Stimulated activated CD8-positive, alpha-beta memory T cell treated with anti-CD3 and anti-CD28 coated beads, Interleukin-15, amount 100 ng/mL, for 48 hours (primary cell): ENCODE data around the gene CACNA2D3.

ENCODE experiments used
- DNase-seq, 2 donors: peaks; one replicate each; pipeline ENCODE4 v3.0.0-alpha.2; 2020; ENCODE audit warnings: low read depth in 2 of 2

Gene CACNA2D3

DNA sequence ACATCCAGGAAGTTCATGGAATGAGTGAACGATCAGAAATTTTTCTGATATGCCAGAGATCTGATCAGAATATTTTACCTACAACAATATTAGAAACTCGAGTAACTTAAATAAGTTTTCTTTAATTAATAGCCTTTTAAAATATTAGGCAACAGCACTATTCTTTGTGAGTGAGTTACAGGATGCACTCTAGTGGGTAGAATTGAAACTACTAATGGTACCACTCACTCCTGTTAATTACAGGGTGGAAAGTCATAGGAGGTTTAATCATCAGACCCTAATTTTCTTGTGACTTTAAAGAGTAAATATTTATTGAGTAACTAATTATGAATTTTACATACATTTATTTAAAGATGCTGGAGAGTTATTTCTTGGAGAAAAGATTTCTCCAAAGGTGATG is 217.3 kb downstream of the CACNA2D3 start:
- DNase-seq, result no peak

DNA sequence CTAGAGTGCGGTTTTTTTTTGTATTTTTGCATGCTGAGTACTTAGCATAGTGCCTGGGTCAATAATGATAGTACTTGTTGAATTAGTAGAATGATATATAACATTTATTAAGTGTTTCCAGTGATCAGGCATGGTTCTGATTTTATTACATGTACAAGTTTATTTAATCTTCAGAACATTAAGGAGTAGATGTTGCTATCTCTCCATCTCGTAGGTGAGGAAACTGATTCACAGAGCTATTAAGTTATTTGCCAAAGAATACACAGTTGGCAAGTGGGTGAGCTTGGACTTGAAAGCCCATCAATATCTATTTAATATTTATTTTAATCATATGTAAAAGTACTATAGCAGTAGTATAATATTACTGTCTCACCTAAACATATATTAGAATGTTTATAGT is 219.5 kb downstream of the CACNA2D3 start:
- no peak for DNase-seq

- no peak for DNase-seq
Observed at GRCh38 chr3:54342676-54343075, 220.3 kb downstream of the CACNA2D3 start.

DNA sequence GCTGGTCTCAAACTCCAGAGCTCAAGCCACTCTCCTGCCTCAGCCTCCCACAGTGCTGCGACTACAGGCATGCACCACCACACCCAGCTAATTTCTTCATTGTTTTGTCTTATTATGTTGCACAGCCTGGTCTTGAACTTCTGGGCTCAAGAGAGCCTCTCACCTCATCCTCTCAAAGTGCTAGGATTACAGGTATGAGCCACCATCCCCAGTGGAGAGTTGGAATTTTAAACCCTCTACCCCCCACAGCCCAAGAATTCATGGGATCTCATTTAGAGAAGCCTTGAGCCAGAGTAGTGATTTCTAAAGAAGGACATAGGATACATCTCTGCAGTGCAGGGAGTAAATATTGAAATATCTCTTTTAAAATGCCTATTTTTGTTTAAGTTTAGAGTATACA is 221.1 kb downstream of the CACNA2D3 start:
- no peak for DNase-seq

GRCh38 chr3:54344601-54345231 is 222.4 kb downstream of the CACNA2D3 start:
- DNase-seq, result no peak

GRCh38 chr3:54345847-54346375 is 223.6 kb downstream of the CACNA2D3 start:
- DNase-seq, result no peak

GRCh38 chr3:54347060-54347459 is 224.7 kb downstream of the CACNA2D3 start:
- no peak for DNase-seq

- DNase-seq, result no peak
Observed at GRCh38 chr3:54347933-54348332, 225.6 kb downstream of the CACNA2D3 start.

- DNase-seq, result no peak
Observed at GRCh38 chr3:54349231-54349652, 226.9 kb downstream of the CACNA2D3 start.

DNA sequence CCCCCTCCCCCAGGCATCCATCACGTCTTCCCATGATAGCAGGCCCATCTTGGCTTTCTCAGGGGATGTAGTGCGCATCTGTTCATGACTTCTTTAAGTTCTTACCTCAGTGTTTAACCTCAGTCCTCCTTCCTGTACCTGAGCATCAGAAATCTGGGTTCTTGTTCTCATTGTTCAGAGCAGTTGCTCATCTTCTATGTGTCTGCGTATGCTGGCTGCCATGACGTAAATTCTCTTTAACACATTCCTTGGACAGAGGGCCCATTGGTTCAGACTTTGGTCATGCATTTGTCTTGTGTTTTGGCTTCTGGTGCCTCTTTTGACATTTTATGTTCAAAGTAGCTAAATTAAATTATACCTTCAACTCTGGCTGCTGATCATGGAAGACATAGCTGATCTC is 227.3 kb downstream of the CACNA2D3 start:
- no peak for DNase-seq

- no peak for DNase-seq
Observed at GRCh38 chr3:54353546-54353945, 231.2 kb downstream of the CACNA2D3 start.

GRCh38 chr3:54353946-54354345 is 231.6 kb downstream of the CACNA2D3 start:
- no peak for DNase-seq

DNA sequence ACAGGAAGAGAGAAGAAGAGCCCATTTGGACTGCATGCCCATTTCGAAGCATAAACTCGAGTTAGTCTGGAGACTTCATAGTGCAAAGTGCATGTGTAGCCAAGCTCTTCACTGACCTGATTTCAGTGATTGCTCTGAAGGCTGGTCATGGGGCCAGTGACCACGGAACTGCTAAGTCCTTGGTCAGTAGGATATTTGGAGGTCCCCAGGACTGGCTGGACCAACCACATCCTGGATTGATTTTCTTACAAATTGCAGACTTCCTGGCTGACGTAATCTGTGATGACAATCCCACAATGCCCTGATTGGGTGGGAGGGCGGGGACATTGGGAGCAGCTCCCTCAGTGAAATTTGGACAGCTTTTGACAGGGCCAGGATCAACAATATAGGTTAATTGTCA is 233.4 kb downstream of the CACNA2D3 start:
- no peak for DNase-seq

DNA sequence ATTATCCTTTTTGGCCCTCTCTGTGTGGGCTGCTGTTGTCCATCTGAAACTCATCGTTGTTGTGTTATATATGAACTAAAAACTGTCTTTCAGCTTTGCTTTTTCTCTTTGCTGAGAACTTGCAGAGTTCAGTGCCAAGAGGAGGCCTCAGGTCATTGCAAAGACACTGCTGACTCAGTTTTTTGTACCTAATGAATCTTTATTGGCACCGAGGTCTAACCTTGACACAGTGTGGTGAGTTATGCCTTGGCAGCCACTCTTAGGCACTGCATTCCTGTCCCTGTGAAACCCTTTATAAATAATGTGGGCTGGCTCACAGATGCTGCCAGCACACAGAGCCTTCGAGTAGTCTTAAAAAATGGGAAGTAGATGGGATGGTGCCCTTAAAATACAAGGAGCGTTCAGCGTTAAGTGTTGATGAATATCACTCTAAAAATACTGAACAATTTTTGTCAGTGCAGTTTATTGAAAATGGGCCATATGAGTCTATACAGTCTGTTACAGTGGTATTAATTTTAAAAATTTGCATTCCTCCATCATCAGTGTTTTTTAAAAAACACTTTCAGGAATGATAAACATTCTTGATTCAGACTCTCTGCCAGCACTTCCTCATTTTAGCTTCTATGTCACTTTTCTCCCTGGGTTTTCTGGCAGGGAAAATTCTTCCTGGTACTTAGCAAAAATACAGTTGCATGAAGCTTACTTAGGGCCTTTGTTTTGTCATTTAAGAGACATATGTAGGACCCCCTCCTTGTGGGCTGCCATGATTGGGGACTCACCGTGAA is 234.1 kb downstream of the CACNA2D3 start:
- DNase-seq, result no peak

GRCh38 chr3:54357301-54357700 is 234.9 kb downstream of the CACNA2D3 start:
- no peak for DNase-seq

DNA sequence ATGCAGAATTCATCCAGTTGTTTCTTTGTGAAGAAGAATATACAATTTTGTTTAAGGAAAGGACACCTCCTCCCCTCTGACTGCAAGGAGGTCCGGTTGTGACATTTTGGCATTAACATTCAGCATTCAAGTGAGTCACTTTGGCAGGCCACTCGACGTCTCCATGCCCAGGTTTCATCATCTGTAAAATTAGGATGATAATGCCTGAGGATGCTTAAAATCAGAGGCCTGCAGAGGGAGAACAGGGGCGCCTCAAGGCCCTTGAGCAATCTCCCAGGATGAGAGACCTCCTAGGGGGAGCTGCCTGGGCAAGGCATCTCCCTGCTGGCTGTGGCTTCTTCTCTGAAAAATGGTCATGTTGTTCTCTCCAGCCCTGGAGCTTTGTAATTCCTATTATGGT is 236.0 kb downstream of the CACNA2D3 start:
- DNase-seq, result no peak

GRCh38 chr3:54358969-54359694 is 236.8 kb downstream of the CACNA2D3 start:
- DNase-seq, result no peak

GRCh38 chr3:54360320-54360719 is 238.0 kb downstream of the CACNA2D3 start:
- no peak for DNase-seq

GRCh38 chr3:54361746-54362283 is 239.5 kb downstream of the CACNA2D3 start:
- DNase-seq, result no peak

GRCh38 chr3:54366007-54366750 is 243.8 kb downstream of the CACNA2D3 start:
- no peak for DNase-seq

DNA sequence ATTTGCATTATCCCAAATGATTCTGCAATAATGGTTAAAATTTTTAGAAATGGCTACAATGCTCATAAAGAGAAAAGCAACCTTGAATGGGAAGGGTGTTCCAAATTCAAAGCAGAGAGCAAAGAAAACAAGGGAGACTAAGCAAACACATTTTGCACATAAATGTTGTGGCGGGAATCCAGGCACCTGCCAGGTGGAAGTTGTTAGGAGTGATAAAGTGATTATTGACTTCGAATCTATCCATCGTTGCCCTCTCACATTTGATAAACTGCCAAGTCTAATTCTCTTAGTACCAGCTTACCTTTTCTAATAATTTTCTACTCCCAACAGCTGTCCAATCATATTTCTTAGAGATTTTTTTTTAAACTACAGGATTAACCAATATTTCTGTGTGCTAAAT is 244.5 kb downstream of the CACNA2D3 start:
- DNase-seq, result no peak

GRCh38 chr3:54372232-54372631 is 249.9 kb downstream of the CACNA2D3 start:
- no peak for DNase-seq
